Measurements from ENCODE around the gene ANKRD44.

GRCh38 chr2:197263077-197263476 is 47.5 kb downstream of the ANKRD44 start:
- TF ChIP-seq, protein P1, sequence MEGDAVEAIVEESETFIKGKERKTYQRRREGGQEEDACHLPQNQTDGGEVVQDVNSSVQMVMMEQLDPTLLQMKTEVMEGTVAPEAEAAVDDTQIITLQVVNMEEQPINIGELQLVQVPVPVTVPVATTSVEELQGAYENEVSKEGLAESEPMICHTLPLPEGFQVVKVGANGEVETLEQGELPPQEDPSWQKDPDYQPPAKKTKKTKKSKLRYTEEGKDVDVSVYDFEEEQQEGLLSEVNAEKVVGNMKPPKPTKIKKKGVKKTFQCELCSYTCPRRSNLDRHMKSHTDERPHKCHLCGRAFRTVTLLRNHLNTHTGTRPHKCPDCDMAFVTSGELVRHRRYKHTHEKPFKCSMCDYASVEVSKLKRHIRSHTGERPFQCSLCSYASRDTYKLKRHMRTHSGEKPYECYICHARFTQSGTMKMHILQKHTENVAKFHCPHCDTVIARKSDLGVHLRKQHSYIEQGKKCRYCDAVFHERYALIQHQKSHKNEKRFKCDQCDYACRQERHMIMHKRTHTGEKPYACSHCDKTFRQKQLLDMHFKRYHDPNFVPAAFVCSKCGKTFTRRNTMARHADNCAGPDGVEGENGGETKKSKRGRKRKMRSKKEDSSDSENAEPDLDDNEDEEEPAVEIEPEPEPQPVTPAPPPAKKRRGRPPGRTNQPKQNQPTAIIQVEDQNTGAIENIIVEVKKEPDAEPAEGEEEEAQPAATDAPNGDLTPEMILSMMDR (IDR thresholded peaks at IDR 0.05), result no peak
- no peak for TF ChIP-seq EZH2 (IDR thresholded peaks at IDR 0.05)
